ENCODE measurements around the gene SIRPB2.

The SIRPB2 gene

DNA sequence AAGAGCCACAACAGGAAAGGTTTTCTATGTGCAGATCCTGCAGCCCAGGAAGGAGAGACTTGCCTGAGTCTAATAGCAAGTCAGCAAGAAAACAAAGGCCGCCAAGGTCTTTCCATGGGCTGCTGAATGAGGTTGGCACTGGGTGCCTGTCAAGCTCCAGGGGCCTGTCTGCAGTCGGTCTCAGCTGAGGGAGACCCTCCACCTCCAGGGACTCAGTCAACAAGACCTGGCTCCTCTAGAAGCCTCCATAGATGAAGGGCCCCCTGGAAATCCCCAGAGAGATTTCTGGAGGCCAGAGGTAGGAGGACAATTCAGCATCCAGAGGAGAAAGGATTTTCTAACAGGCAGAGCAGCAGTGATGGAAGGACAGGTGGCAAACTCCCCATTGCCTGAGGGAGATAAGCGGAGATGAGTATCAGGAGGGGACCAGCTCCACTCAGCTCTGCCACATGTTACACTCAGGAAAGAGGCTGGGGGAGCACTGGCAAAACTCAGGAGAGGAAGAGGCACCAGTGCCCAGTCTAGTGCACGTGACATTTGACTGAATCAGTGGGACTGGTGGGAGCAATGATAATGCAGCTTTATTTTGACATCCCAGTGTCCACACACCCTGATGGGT, 64.9 kb downstream of the SIRPB2 start:
- DNase-seq (ENCODE audit: low read depth), result no peak
- TF ChIP-seq, protein P1, sequence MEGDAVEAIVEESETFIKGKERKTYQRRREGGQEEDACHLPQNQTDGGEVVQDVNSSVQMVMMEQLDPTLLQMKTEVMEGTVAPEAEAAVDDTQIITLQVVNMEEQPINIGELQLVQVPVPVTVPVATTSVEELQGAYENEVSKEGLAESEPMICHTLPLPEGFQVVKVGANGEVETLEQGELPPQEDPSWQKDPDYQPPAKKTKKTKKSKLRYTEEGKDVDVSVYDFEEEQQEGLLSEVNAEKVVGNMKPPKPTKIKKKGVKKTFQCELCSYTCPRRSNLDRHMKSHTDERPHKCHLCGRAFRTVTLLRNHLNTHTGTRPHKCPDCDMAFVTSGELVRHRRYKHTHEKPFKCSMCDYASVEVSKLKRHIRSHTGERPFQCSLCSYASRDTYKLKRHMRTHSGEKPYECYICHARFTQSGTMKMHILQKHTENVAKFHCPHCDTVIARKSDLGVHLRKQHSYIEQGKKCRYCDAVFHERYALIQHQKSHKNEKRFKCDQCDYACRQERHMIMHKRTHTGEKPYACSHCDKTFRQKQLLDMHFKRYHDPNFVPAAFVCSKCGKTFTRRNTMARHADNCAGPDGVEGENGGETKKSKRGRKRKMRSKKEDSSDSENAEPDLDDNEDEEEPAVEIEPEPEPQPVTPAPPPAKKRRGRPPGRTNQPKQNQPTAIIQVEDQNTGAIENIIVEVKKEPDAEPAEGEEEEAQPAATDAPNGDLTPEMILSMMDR (IDR thresholded peaks at IDR 0.05; ENCODE audit: insufficient read depth, low read depth, low read length, missing control alignments), result no peak

More for the DNA sequence above, 64.9 kb downstream of the SIRPB2 start:
- H3K4me3 ChIP-seq (ENCODE audit: low read depth, low read length), result no peak overlapping the region

All from GM12865 (cell line).